ENCODE results near the gene PTGS1.

- no peak for TF ChIP-seq TAF1 (conservative IDR thresholded peaks at IDR 0.05)
- TF ChIP-seq, protein P1, sequence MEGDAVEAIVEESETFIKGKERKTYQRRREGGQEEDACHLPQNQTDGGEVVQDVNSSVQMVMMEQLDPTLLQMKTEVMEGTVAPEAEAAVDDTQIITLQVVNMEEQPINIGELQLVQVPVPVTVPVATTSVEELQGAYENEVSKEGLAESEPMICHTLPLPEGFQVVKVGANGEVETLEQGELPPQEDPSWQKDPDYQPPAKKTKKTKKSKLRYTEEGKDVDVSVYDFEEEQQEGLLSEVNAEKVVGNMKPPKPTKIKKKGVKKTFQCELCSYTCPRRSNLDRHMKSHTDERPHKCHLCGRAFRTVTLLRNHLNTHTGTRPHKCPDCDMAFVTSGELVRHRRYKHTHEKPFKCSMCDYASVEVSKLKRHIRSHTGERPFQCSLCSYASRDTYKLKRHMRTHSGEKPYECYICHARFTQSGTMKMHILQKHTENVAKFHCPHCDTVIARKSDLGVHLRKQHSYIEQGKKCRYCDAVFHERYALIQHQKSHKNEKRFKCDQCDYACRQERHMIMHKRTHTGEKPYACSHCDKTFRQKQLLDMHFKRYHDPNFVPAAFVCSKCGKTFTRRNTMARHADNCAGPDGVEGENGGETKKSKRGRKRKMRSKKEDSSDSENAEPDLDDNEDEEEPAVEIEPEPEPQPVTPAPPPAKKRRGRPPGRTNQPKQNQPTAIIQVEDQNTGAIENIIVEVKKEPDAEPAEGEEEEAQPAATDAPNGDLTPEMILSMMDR (IDR thresholded peaks at IDR 0.05; ENCODE audit: low read depth, low read length, missing input control) = no peak
These were observed 35.9 kb upstream of the PTGS1 start for GRCh38 chr9:122334916-122335315.
